HG03520 (cell line): Measurements from ENCODE around the gene HDGFL2.
"Not testable (repeated sequence)": the region's sequence is repeated elsewhere in the genome, so short reads cannot be mapped to it uniquely, and the experiment has no call there.

Source experiments
- ATAC-seq: cut with Tn5 transposase; IDR thresholded peaks from one replicate; pipeline ENCODE4 v1.9.1; 2021; ENCODE audit warnings: mild to moderate bottlenecking, moderate library complexity; ENCODE audit not compliant: unreplicated experiment

Gene HDGFL2

GRCh38 chr19:4529924-4530522 lies 57.9 kb downstream of the HDGFL2 start:
- no peak for ATAC-seq

GRCh38 chr19:4531562-4532165 lies 59.6 kb downstream of the HDGFL2 start:
- no peak for ATAC-seq

- ATAC-seq: no peak
Measured at GRCh38 chr19:4533334-4533733, 61.2 kb downstream of the HDGFL2 start.

- no peak for ATAC-seq
Measured at GRCh38 chr19:4533835-4534424, 61.8 kb downstream of the HDGFL2 start.

GRCh38 chr19:4534836-4535658 lies 63.0 kb downstream of the HDGFL2 start, which contains the start of gene PLIN5:
Gene PLIN5, minus strand, starts transcription at chr19:4535224. Its CDS starts 1,150 bp downstream, at chr19:4534074.
- ATAC-seq: no peak

- no peak for ATAC-seq
Measured at GRCh38 chr19:4536798-4537197, 64.7 kb downstream of the HDGFL2 start.

GRCh38 chr19:4537953-4538600 lies 66.0 kb downstream of the HDGFL2 start:
- no peak for ATAC-seq

GRCh38 chr19:4538601-4538954 lies 66.5 kb downstream of the HDGFL2 start:
- ATAC-seq: no peak

- ATAC-seq: no peak
Measured at GRCh38 chr19:4539169-4539692, 67.1 kb downstream of the HDGFL2 start.

- no peak for ATAC-seq
Measured at GRCh38 chr19:4539693-4540581, 67.8 kb downstream of the HDGFL2 start, which contains the start of gene LRG1. Gene LRG1, minus strand, starts transcription at chr19:4540036. Its CDS starts 23 bp downstream, at chr19:4540013.

- no peak for ATAC-seq
Measured at GRCh38 chr19:4541114-4541805, 69.2 kb downstream of the HDGFL2 start.

GRCh38 chr19:4541806-4542145 lies 69.7 kb downstream of the HDGFL2 start:
- ATAC-seq: not testable (repeated sequence)

GRCh38 chr19:4542896-4543841 lies 71.1 kb downstream of the HDGFL2 start:
- ATAC-seq: no peak

- ATAC-seq: no peak
Measured at GRCh38 chr19:4543842-4544647, 71.9 kb downstream of the HDGFL2 start.

- no peak for ATAC-seq
Measured at GRCh38 chr19:4547303-4548237, 75.5 kb downstream of the HDGFL2 start.

- ATAC-seq: no peak
Measured at GRCh38 chr19:4548238-4548584, 76.1 kb downstream of the HDGFL2 start.
